Endodermal cell (in vitro differentiated cells): ENCODE measurements around the gene AFP. TPM values are rescaled to one million over a fixed set of nuclear protein-coding genes. Genes with fewer than 3 reads are reported as not detected.

Experiments used
- DNase-seq: peaks from one replicate; pipeline ENCODE4 v3.0.0-alpha.2; 2017
- H3K27ac ChIP-seq: 2 replicates; pipeline ENCODE4 v1.5.1; 2013; ENCODE audit warnings: mild to moderate bottlenecking, low read depth, low read length, moderate library complexity
- H3K27me3 ChIP-seq: 2 replicates; pipeline ENCODE4 v1.6.1; 2013; ENCODE audit warnings: mild to moderate bottlenecking, low read length, moderate library complexity; ENCODE audit not compliant: insufficient read depth, control insufficient read depth, poor library complexity, severe bottlenecking
- H3K36me3 ChIP-seq: 2 replicates; pipeline ENCODE4 v1.7.0; 2013; ENCODE audit warnings: mild to moderate bottlenecking, low read length, moderate library complexity; ENCODE audit not compliant: control insufficient read depth, insufficient read depth
- H3K4me1 ChIP-seq: one replicate; pipeline ENCODE4 v1.7.0; 2013; ENCODE audit warnings: low read length; ENCODE audit not compliant: control insufficient read depth, insufficient read depth
- H3K4me3 ChIP-seq: 2 replicates; pipeline ENCODE4 v1.5.1; 2013; ENCODE audit warnings: mild to moderate bottlenecking, low read length, moderate library complexity
- H3K9ac ChIP-seq: 2 replicates; pipeline ENCODE4 v1.6.1; 2013; ENCODE audit warnings: mild to moderate bottlenecking, low read length, moderate library complexity; ENCODE audit not compliant: poor library complexity, severe bottlenecking; ENCODE audit errors: extremely low read depth
- H3K9me3 ChIP-seq: 2 replicates; pipeline ENCODE4 v1.6.1; 2013; ENCODE audit warnings: mild to moderate bottlenecking, low read length, moderate library complexity; ENCODE audit not compliant: control insufficient read depth
- H3K27ac Mint-ChIP-seq: 2 replicates; pipeline ENCODE4 v1.8.0; 2020; ENCODE audit warnings: mixed read lengths
- H3K27me3 Mint-ChIP-seq: 2 replicates; pipeline ENCODE4 v1.8.0; 2021; ENCODE audit warnings: mild to moderate bottlenecking, mixed read lengths; ENCODE audit not compliant: insufficient read depth
- H3K36me3 Mint-ChIP-seq: 2 replicates; pipeline ENCODE4 v1.8.0; 2020; ENCODE audit warnings: low read depth, mixed read lengths
- H3K4me1 Mint-ChIP-seq: 2 replicates; pipeline ENCODE4 v1.8.0; 2020; ENCODE audit warnings: mixed read lengths
- H3K4me3 Mint-ChIP-seq: 2 replicates; pipeline ENCODE4 v1.8.0; 2020; ENCODE audit warnings: mild to moderate bottlenecking, moderate library complexity, mixed read lengths
- H3K9me3 Mint-ChIP-seq: 2 replicates; pipeline ENCODE4 v1.8.0; 2020; ENCODE audit warnings: mild to moderate bottlenecking, mixed read lengths
- WGBS, 2 experiments: methylation state at CpG; one replicate each; pipeline versions ENCODE4 v1.1.5 to v1.1.7; 2013; ENCODE audit warnings: missing lambda C conversion rate in 2 of 2, mixed read lengths in 1 of 2; ENCODE audit not compliant: insufficient coverage in 1 of 2, insufficient read length in 1 of 2; 5-methylcytosine and 5-hydroxymethylcytosine counted together
- total RNA-seq, 2 donors: library from RNA; stranded (reverse); fragmentation: NEBNext Ultra II Directional in 1 of 2; extraction: Animal tissue kit (Norgen Biotek cat#: 25700) in 1 of 2; gene quantifications; 2 replicates in 1 of 2; 3 replicates in 1 of 2; pipeline ENCODE4 v1.2.1, GENCODE V29; 2021
- TF ChIP-seq, protein P1 (sequence below): fragments of 200-600 bp; sonication (generic); conservative IDR thresholded peaks from 2 replicates; pipeline ENCODE4 v1.5.0; 2021; ENCODE audit warnings: antibody characterized with exemption, mild to moderate bottlenecking

AFP gene
- total RNA-seq, 2 donors from 2014 or later: 1.6 TPM; not detected in 1

DNA sequence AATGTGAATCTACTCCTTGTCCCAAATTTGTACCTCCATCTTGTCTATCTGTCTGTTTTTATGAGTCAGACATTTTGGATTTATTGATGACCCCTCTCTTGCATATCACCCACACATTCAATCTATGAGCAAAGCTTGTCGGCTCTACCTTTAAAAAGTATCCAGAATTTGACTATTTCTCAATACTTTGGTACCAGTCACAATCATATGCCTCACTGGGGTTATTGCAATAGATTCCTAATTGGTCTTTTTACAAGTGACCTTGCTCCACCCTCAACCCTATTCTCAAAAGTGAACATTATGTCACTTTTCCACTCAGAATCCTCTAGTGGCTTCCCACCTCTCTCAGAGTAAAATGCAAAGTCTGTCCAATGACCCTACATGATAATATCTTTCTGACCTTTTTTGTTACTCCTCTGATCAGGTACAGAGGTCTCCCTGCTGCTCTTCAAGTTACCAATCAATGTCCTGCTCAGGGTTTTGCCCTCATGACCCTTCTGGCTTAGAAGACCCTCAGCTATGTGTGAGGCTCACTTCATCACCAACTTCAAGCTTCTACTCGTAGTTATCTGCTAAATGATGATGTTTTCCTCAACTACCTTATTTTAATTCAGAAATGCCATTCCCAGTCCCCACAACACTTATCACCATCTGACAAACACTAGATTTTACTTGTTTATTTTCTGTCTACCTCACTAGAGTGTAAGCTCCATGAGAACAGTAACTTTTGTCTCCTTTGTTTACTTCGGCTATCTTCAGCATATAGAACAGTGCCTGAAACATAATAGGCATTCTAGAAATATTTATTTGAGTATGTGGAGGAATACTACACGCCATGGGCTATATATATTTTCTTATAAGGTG is 22.4 kb downstream of the AFP start:
- peaks cover 28% of the 10 kb centered on the region for H3K27me3 ChIP-seq
- DNase-seq: no peak
- H3K4me3 ChIP-seq: no peak overlapping the region
- Mint-ChIP-seq H3K27ac (no peak overlapping the region), H3K4me1 (peaks cover 6% of the 10 kb centered on the region), H3K9me3 (peaks cover 2% of the 10 kb centered on the region), H3K36me3 (no peaks in the 10 kb centered on the region), H3K4me3 (no peak overlapping the region), H3K27me3 (peaks cover 43% of the 10 kb centered on the region)
- H3K36me3 ChIP-seq: no peaks in the 10 kb centered on the region
- H3K9me3 ChIP-seq: no peaks in the 10 kb centered on the region
- peaks cover 1% of the 10 kb centered on the region for H3K4me1 ChIP-seq
- 92 to 100% methylated on average over 2 to 4 of the region's 4 CpGs for WGBS, 2 experiments
- TF ChIP-seq, protein P1, sequence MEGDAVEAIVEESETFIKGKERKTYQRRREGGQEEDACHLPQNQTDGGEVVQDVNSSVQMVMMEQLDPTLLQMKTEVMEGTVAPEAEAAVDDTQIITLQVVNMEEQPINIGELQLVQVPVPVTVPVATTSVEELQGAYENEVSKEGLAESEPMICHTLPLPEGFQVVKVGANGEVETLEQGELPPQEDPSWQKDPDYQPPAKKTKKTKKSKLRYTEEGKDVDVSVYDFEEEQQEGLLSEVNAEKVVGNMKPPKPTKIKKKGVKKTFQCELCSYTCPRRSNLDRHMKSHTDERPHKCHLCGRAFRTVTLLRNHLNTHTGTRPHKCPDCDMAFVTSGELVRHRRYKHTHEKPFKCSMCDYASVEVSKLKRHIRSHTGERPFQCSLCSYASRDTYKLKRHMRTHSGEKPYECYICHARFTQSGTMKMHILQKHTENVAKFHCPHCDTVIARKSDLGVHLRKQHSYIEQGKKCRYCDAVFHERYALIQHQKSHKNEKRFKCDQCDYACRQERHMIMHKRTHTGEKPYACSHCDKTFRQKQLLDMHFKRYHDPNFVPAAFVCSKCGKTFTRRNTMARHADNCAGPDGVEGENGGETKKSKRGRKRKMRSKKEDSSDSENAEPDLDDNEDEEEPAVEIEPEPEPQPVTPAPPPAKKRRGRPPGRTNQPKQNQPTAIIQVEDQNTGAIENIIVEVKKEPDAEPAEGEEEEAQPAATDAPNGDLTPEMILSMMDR: no peak
- no peak overlapping the region for H3K27ac ChIP-seq
- H3K9ac ChIP-seq: no peak overlapping the region

DNA sequence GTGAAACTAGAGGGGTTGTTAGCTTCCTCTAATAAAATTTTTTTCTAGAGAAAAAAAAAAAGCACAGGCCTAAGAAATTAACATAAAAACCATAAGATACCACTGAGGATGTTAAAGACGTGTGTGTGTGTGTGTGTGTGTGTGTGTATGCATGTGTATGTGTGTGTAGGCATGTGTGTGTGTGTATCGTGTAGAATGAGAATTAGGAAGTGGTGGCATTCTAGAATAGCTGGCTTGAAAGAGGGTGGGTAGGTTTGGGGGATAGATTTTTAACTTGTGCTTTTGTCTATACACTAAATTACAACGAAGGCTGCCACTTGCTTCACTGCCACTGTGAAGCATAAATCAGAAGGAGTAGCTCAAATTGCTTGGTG is 23.0 kb downstream of the AFP start:
- Histone ChIP-seq H3K27ac (no peak overlapping the region), H3K9me3 (no peaks in the 10 kb centered on the region), H3K4me3 (no peak overlapping the region), H3K27me3 (peaks cover 25% of the 10 kb centered on the region), H3K9ac (no peak overlapping the region), H3K36me3 (no peaks in the 10 kb centered on the region), H3K4me1 (no peaks in the 10 kb centered on the region)
- H3K36me3 Mint-ChIP-seq: no peaks in the 10 kb centered on the region
- peaks cover 2% of the 10 kb centered on the region for H3K9me3 Mint-ChIP-seq
- TF ChIP-seq, protein P1: no peak
- 75% methylated on average over 3 of the region's 3 CpGs; no CpG with 5 or more reads in 1 of the 2 experiments for WGBS, 2 experiments
- H3K4me1 Mint-ChIP-seq: peaks cover 2% of the 10 kb centered on the region
- DNase-seq: no peak
- H3K4me3 Mint-ChIP-seq: no peak overlapping the region
- H3K27me3 Mint-ChIP-seq: peaks cover 40% of the 10 kb centered on the region
- H3K27ac Mint-ChIP-seq: no peak overlapping the region

DNA sequence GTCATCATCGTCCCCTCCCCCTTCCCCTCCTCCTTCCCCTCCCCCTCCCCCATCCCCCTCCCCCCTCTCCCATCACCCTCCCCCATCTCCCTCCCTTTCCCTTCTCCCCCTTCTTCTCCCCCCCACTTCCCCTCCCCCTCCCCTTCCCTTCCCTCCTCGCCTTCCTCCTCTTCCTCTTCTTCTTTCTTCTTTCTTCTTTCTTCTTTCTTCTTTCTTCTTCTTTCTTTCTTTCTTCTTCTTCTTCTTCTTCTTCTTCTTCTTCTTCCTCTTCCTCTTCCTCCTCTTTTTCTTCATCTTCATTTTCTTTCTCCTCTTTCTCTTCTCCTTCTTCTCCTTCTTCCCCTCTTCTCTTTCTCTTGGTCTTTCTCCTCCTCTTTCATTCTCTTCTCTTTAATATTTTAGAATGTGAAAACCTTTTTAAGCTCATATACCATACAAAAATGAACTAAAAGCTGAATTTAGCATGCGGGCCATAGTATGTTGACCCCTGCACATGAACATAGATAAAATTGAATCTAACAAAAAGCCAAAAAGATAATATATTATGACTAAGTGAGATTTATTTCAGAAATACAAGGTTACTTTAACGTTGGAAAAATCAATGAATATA is 25.0 kb downstream of the AFP start:
- WGBS, 2 experiments: 96% methylated on average over 2 of the region's 4 CpGs; no CpG with 5 or more reads in 1 of the 2 experiments
- H3K36me3 ChIP-seq: no peaks in the 10 kb centered on the region
- Mint-ChIP-seq H3K27me3 (peaks cover 37% of the 10 kb centered on the region), H3K9me3 (peaks cover 2% of the 10 kb centered on the region), H3K4me3 (no peak overlapping the region), H3K27ac (no peak overlapping the region), H3K36me3 (no peaks in the 10 kb centered on the region), H3K4me1 (no peaks in the 10 kb centered on the region)
- no peak for DNase-seq
- H3K9me3 ChIP-seq: no peaks in the 10 kb centered on the region
- H3K4me3 ChIP-seq: no peak overlapping the region
- H3K9ac ChIP-seq: no peak overlapping the region
- H3K27me3 ChIP-seq: peaks cover 12% of the 10 kb centered on the region
- TF ChIP-seq, protein P1: no peak
- no peaks in the 10 kb centered on the region for H3K4me1 ChIP-seq
- H3K27ac ChIP-seq: no peak overlapping the region
